HG03565 (cell line): ENCODE data around the gene TTYH1.

Source experiments
- ATAC-seq: cut with Tn5 transposase; IDR thresholded peaks from one replicate; pipeline ENCODE4 v1.9.1; 2021; ENCODE audit warnings: mild to moderate bottlenecking, moderate library complexity; ENCODE audit not compliant: unreplicated experiment

The TTYH1 gene

GRCh38 chr19:54421169-54421516 lies 5.9 kb downstream of the TTYH1 start:
- ATAC-seq: no peak

DNA sequence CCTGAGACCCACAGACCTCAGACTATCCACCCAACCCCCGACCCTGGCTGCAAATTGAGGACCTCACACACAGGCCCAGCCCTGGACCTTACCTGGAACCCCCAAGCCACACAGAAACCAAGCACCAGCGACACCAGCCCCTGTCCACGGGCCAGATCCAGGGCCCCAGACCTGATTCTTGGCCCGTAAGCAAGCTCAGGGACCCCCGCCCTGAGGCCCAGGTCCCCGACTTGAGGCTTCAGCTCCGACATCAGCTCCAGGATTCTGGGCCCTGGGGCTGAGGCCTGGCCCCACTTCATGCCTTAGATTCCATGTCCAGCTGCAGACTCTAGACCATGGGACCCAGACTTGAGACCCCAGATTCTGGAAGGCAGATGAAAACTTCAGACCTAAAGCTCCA lies 6.3 kb downstream of the TTYH1 start:
- no peak for ATAC-seq

GRCh38 chr19:54422136-54422535 lies 6.9 kb downstream of the TTYH1 start:
- ATAC-seq: no peak

DNA sequence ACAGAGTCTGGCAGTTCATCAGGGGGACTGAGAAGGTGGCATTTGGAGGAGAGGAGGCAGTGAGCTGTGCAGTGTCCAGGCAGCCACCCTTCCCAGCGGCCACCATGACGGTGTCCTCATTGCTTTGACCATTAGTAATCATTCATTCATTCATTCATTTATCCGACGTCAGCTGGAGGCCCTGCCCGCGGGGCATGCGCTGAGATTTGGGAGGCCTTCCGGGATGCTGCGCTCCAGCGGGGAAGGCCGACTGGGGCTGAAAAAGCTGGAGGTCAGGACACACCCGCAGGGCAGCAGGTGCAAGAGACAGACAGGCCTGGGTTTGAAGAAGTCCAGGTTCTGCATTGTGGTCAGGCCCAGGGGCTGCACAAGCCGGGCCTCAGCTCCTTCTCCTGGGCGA lies 8.9 kb downstream of the TTYH1 start:
- no peak for ATAC-seq

- no peak for ATAC-seq
Measured at GRCh38 chr19:54424660-54425381, 9.6 kb downstream of the TTYH1 start.

DNA sequence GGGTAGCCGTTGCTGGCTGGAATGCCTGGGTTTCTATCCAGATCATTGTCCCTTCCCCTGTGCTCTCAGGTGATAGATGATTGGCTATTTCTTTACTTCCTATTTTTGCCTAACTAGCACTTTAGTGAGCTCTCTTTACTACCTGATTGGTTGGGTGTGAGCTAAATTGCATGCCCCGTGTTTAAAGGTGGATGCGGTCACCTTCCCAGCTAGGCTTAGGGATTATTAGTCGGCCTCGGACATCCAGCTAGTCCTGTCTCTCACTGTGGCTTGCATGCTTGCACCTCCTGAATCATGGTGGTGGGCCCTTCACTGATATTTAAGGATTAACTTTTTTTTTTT lies 10.1 kb downstream of the TTYH1 start:
- no peak for ATAC-seq

GRCh38 chr19:54426291-54426931 lies 11.1 kb downstream of the TTYH1 start:
- ATAC-seq: no peak

GRCh38 chr19:54427586-54427985 lies 12.3 kb downstream of the TTYH1 start:
- ATAC-seq: no peak

GRCh38 chr19:54428323-54429175 lies 13.3 kb downstream of the TTYH1 start:
- ATAC-seq: no peak

DNA sequence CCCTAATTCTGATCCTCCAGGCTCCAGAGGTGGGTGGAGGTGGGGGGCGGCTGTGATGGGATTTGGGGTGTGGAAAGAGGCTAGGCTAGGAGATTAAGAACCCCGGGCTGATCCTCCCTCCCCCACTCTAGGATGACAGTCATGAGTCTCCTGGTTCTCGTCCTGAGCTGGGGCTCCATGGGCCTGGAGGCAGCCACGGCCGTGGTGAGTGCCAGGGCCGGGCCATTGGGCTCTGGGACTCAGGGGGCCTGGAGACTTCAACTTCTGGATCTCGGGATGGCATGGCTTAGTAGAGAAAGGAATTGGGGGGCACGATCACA lies 13.9 kb downstream of the TTYH1 start:
- no peak for ATAC-seq

- no peak for ATAC-seq
Measured at GRCh38 chr19:54429545-54430227, 14.4 kb downstream of the TTYH1 start.

DNA sequence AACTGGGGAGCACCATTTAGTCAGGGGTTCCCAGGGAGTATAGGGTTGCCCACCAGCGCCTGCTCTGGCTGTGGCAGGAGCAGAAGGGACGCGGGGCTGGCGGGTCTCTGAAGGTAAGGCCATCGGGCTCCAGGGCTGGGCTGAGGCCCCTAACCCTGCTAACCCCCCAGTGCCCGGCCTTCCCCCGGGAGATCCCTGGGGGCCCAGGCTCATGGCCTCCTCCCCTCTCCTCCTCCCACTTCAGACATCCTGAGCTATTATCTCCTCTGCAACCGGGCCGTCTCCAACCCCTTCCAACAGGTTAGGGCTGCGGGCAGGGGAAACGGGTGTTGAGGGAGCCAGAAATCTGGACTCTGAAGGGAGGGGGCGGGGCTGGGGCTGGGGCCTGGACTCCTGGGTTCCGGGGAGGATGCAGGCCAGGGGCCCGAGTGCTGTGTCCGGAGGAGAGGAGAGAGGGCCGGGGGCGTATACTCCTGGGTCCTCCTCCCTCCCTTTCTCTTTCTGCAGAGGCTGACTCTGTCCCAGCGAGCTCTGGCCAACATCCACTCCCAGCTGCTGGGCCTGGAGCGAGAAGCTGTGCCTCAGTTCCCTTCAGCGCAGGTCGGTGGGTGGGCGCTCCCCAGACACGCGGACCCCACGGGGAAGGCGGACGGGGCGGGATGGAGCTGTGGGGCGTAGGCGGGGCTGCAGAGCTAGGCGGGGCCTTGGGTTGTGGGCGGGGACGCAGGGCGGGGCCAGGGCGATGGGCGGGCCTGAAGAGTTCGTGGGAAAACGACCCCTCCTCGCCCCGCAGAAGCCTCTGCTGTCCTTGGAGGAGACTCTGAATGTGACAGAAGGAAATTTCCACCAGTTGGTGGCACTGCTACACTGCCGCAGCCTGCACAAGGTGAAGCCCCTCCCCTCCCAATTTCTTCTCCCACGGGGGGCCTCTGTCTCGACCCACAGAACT lies 15.3 kb downstream of the TTYH1 start:
- no peak for ATAC-seq

GRCh38 chr19:54431255-54431838 lies 16.1 kb downstream of the TTYH1 start:
- no peak for ATAC-seq

DNA sequence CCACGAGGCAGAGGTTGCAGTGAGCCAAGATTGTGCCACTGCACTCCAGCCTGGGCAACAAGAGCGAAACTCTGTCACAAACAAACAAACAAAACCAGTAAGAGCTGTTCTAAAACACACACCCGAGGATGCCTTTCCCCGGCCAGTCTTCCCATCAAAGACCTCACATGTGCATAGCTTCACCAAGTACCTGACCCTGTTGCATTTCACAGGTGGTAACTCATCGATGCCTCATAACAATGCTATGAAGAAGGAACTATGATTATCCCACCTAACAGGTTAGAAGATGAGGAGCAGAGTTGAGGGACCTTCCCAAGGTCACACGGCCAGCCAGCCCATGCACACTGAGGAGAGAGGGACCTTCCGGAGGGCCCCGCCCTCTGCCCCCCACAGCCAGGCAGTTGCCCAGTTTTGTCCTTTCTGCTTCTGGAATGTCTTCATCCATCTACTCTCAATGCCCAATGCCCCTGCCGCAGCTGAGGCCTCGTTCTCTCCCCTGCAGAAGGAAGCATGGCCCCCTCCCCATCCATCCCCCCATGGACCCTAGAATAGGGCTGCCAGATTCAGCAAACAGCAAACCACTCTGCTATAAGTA lies 17.0 kb downstream of the TTYH1 start:
- ATAC-seq: no peak

GRCh38 chr19:54433697-54434096 lies 18.4 kb downstream of the TTYH1 start:
- no peak for ATAC-seq

DNA sequence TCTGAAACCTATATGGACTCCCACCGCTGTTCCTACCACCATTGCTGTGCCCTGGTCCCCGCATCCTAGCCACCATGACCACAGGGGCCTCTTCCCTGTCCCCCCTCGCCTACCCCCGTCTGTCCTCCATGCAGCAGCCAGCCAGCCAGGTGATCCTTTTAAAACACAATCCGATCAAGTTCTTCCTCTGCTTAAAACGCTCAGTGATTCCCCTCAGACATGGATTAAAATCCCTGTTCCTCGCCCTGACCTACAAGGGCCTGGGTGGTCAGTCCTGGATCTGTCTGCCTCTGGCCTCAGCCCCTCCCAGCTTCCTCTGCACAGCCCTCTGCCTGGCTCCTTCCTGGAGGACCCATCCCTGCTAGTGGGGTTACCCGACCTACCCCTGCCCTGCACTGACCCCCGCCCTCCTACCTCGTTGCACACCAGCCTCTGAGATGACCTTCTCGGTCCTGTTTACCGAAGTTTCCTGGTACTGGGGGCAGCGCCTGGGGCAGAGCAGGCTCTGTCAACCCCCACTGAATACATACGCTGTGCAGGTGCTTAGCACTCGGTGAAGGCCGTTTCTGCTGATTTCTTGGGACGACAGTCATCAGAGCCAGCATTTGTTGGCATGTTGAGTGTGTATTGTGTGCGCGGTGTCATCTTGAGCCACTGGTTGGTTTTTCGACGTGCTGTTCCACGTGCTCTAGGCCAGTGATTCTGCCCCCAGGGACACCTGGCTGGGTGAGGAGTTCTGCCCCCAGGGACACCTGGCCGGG lies 19.0 kb downstream of the TTYH1 start:
- ATAC-seq: no peak

GRCh38 chr19:54434873-54435214 lies 19.6 kb downstream of the TTYH1 start:
- ATAC-seq: no peak

- no peak for ATAC-seq
Measured at GRCh38 chr19:54435551-54436016, 20.3 kb downstream of the TTYH1 start.

- no peak for ATAC-seq
Measured at GRCh38 chr19:54436031-54436523, 20.8 kb downstream of the TTYH1 start.
